Daoy (cell line): Measurements from ENCODE around the gene CIT. TPM values are rescaled to one million over a fixed set of nuclear protein-coding genes. Genes with fewer than 3 reads are reported as not detected.
A peak's percentile ranks its signal among the peaks of the same experiment; 100 is the strongest.
"Not testable (repeated sequence)": the region's sequence is repeated elsewhere in the genome, so short reads cannot be mapped to it uniquely, and the experiment has no call there.

ENCODE experiments used
- DNase-seq: peaks from one replicate; pipeline ENCODE4 v3.0.0-alpha.2; 2015; ENCODE audit warnings: low read depth
- total RNA-seq: library from RNA; depleted of rRNA; stranded (reverse); fragments of >200 nt; shearing (Covaris generic); gene quantifications from 2 replicates; pipeline ENCODE4 v1.2.3, GENCODE V29; 2014

Gene CIT
- total RNA-seq, 1 experiment from 2014 or later, result 21.1 TPM

GRCh38 chr12:119679081-119679480, 198.0 kb downstream of the CIT start:
- no peak for DNase-seq

GRCh38 chr12:119678459-119678858, 198.7 kb downstream of the CIT start:
- DNase-seq, result no peak

- no peak for DNase-seq
Measured at GRCh38 chr12:119676573-119676972, 200.5 kb downstream of the CIT start.

GRCh38 chr12:119676022-119676421, 201.1 kb downstream of the CIT start:
- no peak for DNase-seq

GRCh38 chr12:119674560-119674959, 202.6 kb downstream of the CIT start:
- DNase-seq, result no peak

- no peak for DNase-seq
Measured at GRCh38 chr12:119673634-119674033, 203.5 kb downstream of the CIT start.

GRCh38 chr12:119672194-119672593, 204.9 kb downstream of the CIT start:
- no peak for DNase-seq

- DNase-seq, result no peak
Measured at GRCh38 chr12:119671070-119671469, 206.1 kb downstream of the CIT start.

GRCh38 chr12:119669744-119670472, 207.2 kb downstream of the CIT start:
- DNase-seq, result peak; percentile 16

GRCh38 chr12:119668324-119668841, 208.7 kb downstream of the CIT start:
- DNase-seq, result no peak

GRCh38 chr12:119667577-119668323, 209.4 kb downstream of the CIT start, which contains the start of gene PRKAB1:
Gene PRKAB1, plus strand, starts transcription at chr12:119668133. Its CDS starts 112 bp downstream, at chr12:119668245.
- DNase-seq, result peak; percentile 99

GRCh38 chr12:119666900-119667576, 210.1 kb downstream of the CIT start:
- no peak for DNase-seq

- no peak for DNase-seq
Measured at GRCh38 chr12:119666226-119666795, 210.8 kb downstream of the CIT start.

- no peak for DNase-seq
Measured at GRCh38 chr12:119665164-119665929, 211.8 kb downstream of the CIT start.

GRCh38 chr12:119664642-119665041, 212.5 kb downstream of the CIT start:
- no peak for DNase-seq

- no peak for DNase-seq
Measured at GRCh38 chr12:119661882-119662281, 215.2 kb downstream of the CIT start.

- DNase-seq, result no peak
Measured at GRCh38 chr12:119660076-119660475, 217.0 kb downstream of the CIT start.

GRCh38 chr12:119659289-119659897, 217.7 kb downstream of the CIT start:
- peak; percentile 21 for DNase-seq

- not testable (repeated sequence) for DNase-seq
Measured at GRCh38 chr12:119658166-119658565, 219.0 kb downstream of the CIT start.

GRCh38 chr12:119657001-119657400, 220.1 kb downstream of the CIT start:
- DNase-seq, result not testable (repeated sequence)

GRCh38 chr12:119652665-119653064, 224.5 kb downstream of the CIT start:
- DNase-seq, result no peak
